GM12865 (cell line): ENCODE data around the gene DYSF.

Experiments used
- DNase-seq: peaks from one replicate; pipeline ENCODE4 v3.0.0; 2010; ENCODE audit warnings: low read depth
- H3K4me3 ChIP-seq: 2 replicates; pipeline ENCODE4 v1.5.1; 2011; ENCODE audit warnings: mild to moderate bottlenecking, low read depth, low read length, control low read depth
- TF ChIP-seq, protein P1 (sequence below): IDR thresholded peaks from 2 replicates; pipeline ENCODE4 v1.5.1; 2011; ENCODE audit warnings: low read length, control low read depth, low read depth, inconsistent platforms; ENCODE audit not compliant: insufficient read depth; ENCODE audit errors: missing control alignments

DYSF gene

DNA sequence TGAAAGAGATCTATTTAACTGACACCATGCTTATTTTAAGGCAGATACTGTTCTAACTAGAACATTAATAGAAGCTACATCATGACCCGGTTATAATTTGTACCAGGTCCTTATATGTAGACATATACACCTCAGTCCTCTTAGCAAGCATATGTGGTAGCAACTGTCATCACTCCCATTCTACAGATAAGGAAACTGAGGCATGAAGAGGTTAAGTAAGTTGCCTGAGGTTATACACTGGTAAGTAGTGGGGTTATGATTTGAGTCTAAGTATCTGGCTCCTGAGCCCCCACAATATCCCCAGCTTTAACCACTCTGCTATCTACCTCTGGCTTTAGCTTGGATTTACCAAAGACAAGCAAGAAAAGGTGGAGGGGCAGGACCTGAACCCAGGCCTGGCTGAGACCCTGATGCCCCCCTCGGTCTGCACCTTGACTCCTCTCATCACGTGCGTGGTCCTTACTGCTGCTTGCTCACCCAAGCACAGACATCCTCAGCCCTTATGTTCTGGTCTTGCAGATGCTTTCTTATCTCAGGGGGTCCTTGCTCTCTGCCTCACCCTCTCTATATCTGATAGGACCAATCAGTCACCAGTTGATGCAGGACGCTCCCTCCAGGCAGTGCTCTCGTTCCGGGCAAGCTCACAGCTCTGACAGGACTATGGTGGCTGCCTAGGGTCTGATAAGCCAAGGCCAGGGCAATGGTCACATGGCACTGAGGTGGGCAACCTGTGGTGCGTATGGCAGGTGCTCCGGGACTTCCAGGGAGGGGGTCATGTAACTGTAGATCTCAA, 4.0 kb downstream of the DYSF start:
- DNase-seq, result no peak
- no peak overlapping the region for H3K4me3 ChIP-seq
- TF ChIP-seq, protein P1, sequence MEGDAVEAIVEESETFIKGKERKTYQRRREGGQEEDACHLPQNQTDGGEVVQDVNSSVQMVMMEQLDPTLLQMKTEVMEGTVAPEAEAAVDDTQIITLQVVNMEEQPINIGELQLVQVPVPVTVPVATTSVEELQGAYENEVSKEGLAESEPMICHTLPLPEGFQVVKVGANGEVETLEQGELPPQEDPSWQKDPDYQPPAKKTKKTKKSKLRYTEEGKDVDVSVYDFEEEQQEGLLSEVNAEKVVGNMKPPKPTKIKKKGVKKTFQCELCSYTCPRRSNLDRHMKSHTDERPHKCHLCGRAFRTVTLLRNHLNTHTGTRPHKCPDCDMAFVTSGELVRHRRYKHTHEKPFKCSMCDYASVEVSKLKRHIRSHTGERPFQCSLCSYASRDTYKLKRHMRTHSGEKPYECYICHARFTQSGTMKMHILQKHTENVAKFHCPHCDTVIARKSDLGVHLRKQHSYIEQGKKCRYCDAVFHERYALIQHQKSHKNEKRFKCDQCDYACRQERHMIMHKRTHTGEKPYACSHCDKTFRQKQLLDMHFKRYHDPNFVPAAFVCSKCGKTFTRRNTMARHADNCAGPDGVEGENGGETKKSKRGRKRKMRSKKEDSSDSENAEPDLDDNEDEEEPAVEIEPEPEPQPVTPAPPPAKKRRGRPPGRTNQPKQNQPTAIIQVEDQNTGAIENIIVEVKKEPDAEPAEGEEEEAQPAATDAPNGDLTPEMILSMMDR, result no peak

DNA sequence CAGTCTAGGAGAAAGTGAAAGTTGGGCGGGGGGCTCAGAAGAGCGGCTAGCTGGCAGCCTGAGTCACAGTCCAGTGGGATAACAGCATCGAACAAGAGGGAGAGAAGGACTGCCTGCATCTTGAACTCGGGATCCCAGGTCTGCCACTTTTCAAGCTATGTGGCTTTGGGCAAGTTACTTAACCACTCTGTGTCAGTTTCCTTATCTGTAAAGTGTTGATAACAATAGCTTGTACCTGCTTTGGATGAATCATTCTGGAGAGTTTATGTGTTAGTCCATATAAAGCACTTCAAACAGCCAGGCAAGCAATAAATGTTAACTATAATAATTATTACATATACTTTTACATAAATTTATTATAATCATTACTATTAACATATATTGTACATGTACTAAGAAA, 4.6 kb downstream of the DYSF start:
- TF ChIP-seq, protein P1, result no peak
- H3K4me3 ChIP-seq, result no peak overlapping the region
- DNase-seq, result no peak

DNA sequence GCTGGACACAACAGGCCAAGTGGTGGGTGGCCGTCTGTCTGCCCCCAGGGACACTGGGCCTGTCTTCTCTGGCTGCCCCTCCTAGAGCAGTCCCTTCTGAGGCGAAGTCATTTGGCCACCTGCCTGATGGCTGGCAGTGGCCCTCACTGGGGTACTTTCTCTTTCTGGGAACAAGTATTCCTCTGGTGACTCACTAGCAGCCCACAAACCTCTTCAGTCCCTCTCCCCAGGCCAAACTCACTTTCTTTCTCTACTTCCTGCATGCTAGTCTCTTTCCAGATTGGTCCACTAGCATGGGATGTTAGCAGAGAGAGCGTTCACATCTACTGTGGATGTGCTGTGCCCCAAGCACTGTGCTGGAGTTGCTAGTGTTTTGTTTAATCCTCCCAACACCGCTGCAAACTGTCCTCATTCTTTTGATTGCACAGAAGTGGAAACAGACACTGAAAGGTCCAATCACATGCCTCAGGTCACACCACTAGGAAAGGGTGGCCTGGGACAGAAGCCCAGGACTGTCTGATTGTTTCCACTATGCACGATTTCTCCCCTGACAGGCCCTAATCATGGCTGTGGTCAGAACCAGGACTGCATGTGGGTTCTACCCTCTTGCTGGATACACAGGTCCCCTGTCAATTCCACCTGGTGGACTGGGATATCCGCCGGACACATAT, 5.2 kb downstream of the DYSF start:
- no peak for DNase-seq
- H3K4me3 ChIP-seq, result no peak overlapping the region
- TF ChIP-seq, protein P1, result no peak

DNA sequence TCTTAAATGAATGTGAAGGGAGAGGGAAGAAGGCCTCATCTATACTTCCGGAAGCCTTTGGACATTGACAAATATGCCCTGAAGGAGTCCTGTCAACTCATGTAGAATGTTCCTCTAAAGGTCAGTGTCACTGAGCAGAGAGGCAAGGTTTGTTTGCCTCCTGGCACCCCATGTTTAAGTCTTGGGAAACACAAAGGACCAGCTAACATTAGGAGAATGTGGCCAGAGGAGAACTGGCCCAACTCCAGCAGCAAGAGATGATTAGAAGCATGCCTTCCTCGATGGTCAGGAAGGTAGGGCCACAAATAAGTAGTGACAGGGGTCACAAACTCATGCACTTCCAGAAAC, 5.7 kb downstream of the DYSF start:
- no peak overlapping the region for H3K4me3 ChIP-seq
- DNase-seq, result no peak
- TF ChIP-seq, protein P1, result no peak

- H3K4me3 ChIP-seq, result no peak overlapping the region
- TF ChIP-seq, protein P1, result no peak
- DNase-seq, result no peak
Observed at GRCh38 chr2:71460056-71460455, 6.7 kb downstream of the DYSF start.

DNA sequence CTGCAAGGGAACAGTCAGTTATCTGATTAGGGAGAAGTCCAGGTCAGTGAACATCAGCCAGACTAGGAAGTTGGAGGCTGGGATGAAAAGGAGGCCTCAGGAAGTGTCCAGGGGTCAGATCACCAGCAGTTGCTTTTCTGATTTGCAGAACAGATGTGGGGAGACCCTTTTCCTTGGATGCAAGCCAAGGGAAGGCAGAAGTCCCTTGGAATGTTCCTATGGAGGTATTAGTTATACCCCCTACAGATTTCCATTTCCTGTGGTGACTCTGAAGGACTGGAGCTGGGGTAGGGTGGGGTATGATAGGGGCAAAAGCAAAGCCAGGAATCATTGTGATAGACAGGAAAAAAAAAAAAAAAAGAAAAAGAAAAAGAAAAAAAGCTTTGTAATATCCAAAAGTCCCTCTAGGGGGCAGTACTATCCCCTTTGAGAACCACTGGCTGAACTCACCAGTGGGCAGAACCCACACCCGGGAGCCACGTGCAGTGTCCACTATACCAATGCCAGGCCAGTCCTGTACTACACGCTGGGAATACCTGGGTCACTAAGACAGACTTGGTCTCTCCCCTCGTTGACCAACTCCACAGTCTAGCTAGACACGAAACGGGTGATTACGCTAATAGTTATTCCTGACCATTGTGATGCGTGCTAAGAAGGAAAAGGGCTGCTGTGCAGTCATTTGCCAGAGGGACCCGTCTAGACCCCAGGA, 7.4 kb downstream of the DYSF start:
- no peak for DNase-seq
- TF ChIP-seq, protein P1, result peak; percentile 26
- H3K4me3 ChIP-seq, result no peak overlapping the region

- H3K4me3 ChIP-seq, result no peak overlapping the region
- DNase-seq, result no peak
- TF ChIP-seq, protein P1, result no peak
Observed at GRCh38 chr2:71461304-71461671, 7.9 kb downstream of the DYSF start.
